Sigmoid colon (tissue), 7 donors: ENCODE results near the gene HLA-F. TPM values are rescaled to one million over a fixed set of nuclear protein-coding genes. Genes with fewer than 3 reads are reported as not detected.

Experiments used
- DNase-seq: peaks from one replicate; pipeline ENCODE4 v3.0.0-alpha.2; 2019
- H3K27ac ChIP-seq, 4 donors: fragments of 200-600 bp; sonication (generic); one replicate each; pipeline ENCODE4 v1.5.1; 2016 to 2019; ENCODE audit warnings: mild to moderate bottlenecking in 1 of 4
- H3K27me3 ChIP-seq, 3 donors: fragments of 200-600 bp; sonication (generic); one replicate each; pipeline ENCODE4 v1.5.1; 2019; ENCODE audit warnings: mild to moderate bottlenecking in 1 of 3
- H3K36me3 ChIP-seq, 4 donors: fragments of 200-600 bp; sonication (generic); one replicate each; pipeline ENCODE4 v1.5.1; 2016 to 2019
- H3K4me1 ChIP-seq, 4 donors: fragments of 200-600 bp; sonication (generic); one replicate each; pipeline ENCODE4 v1.5.1; 2017 to 2019
- H3K4me3 ChIP-seq, 4 donors: fragments of 200-600 bp; sonication (generic); one replicate each; pipeline ENCODE4 v1.5.1; 2017 to 2019; ENCODE audit warnings: mild to moderate bottlenecking in 2 of 4, moderate library complexity in 1 of 4
- H3K9me3 ChIP-seq, 4 donors: fragments of 200-600 bp in 3 of 4; sonication (generic) in 3 of 4; one replicate each; pipeline versions ENCODE4 v1.5.1 to v1.6.1; 2013 to 2019
- CTCF ChIP-seq, 4 experiments: fragments of 450-650 bp in 3 of 4; fragments of 200-600 bp in 1 of 4; IDR thresholded peaks; one replicate each; pipeline ENCODE4 v1.5.1; 2016 to 2019; ENCODE audit warnings: antibody characterized with exemption in 4 of 4, mild to moderate bottlenecking in 3 of 4, moderate library complexity in 2 of 4
- EP300 ChIP-seq, 4 donors: sonication (generic); formaldehyde crosslinking; IDR thresholded peaks; one replicate each; pipeline ENCODE4 v1.6.1; 2017; ENCODE audit warnings: antibody characterized with exemption in 4 of 4
- POLR2A ChIP-seq, 2 donors: fragments of 450-650 bp; IDR thresholded peaks; one replicate each; pipeline ENCODE4 v1.6.1; 2016; ENCODE audit warnings: antibody characterized with exemption in 2 of 2, mild to moderate bottlenecking in 2 of 2, moderate library complexity in 2 of 2
- POLR2AphosphoS5 ChIP-seq, 4 donors: sonication (generic); formaldehyde crosslinking; IDR thresholded peaks; one replicate each; pipeline ENCODE4 v1.6.1; 2017; ENCODE audit warnings: antibody characterized with exemption in 4 of 4
- WGBS, 2 donors: extraction: QIAGEN DNeasy Blood & Tissue Kit; methylation state at CpG; one replicate each; pipeline ENCODE4 v1.1.7; 2013; 5-methylcytosine and 5-hydroxymethylcytosine counted together
- intact Hi-C: fragments of 100-400 bp; cut with DNase I; formaldehyde crosslinking; loops from one replicate; pipeline ENCODE4 v1.15.1; 2023
- polyA plus RNA-seq, 3 donors: library from polyadenylated mRNA; stranded (reverse); fragments of 200-250 nt; gene quantifications; one replicate each; pipeline ENCODE4 v1.2.3, GENCODE V29; 2013
- total RNA-seq, 4 donors: library from RNA; depleted of rRNA; stranded (reverse); fragments of >200 nt; gene quantifications; one replicate each; pipeline ENCODE4 v1.1.0, GENCODE V29; 2016
- donor health status: healthy with polysubstance abuse.
- donor health status: Bipolar disorder and iron deficiency.
- donor health status: healthy.

HLA-F gene
- total and polyA plus RNA-seq, 7 donors = 33.4 to 504 (median 43.2) TPM

DNA sequence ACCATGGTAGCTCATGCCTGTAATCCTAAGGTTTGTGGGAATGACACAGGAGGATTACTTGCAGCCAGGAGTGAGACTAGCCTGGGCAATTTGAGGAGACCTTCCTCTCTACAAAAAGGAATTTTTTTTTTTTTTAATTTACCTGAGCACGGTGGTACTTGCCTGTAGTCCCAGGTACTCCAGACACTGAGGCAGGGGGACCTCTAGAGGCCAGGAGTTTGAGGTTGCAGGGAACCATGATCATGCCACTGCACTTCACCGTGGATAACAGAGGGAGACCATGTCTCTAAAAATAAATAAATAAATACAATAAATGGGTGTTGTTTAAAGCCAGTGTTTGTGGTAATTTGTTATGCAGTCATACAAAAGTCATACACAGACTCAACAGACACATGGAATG lies 2.4 kb upstream of the HLA-F start:
- no peak for TF ChIP-seq POLR2A (IDR thresholded peaks at IDR 0.05)
- no peak for TF ChIP-seq EP300 (IDR thresholded peaks at IDR 0.05)
- TF ChIP-seq CTCF (IDR thresholded peaks at IDR 0.05) = no peak
- no peak for TF ChIP-seq POLR2AphosphoS5 (IDR thresholded peaks at IDR 0.05)
- no peaks in the 10 kb centered on the region for H3K27me3 ChIP-seq
- intact Hi-C loops = loop anchor here (10.0 kb wide), 1 partner anchor 604 kb away; the partner anchor contains the start of gene TRIM39
- no peak overlapping the region for H3K4me3 ChIP-seq
- peaks cover 0 to 18% (median 8%) of the 10 kb centered on the region in 4 donors for H3K4me1 ChIP-seq
- peaks cover 0 to 6% (median 1%) of the 10 kb centered on the region in 4 donors for H3K36me3 ChIP-seq
- 10 to 28% methylated on average over 2 of the region's 2 CpGs for WGBS, 2 donors
- H3K9me3 ChIP-seq = no peaks in the 10 kb centered on the region
- no peak for DNase-seq
- H3K27ac ChIP-seq = no peak overlapping the region

DNA sequence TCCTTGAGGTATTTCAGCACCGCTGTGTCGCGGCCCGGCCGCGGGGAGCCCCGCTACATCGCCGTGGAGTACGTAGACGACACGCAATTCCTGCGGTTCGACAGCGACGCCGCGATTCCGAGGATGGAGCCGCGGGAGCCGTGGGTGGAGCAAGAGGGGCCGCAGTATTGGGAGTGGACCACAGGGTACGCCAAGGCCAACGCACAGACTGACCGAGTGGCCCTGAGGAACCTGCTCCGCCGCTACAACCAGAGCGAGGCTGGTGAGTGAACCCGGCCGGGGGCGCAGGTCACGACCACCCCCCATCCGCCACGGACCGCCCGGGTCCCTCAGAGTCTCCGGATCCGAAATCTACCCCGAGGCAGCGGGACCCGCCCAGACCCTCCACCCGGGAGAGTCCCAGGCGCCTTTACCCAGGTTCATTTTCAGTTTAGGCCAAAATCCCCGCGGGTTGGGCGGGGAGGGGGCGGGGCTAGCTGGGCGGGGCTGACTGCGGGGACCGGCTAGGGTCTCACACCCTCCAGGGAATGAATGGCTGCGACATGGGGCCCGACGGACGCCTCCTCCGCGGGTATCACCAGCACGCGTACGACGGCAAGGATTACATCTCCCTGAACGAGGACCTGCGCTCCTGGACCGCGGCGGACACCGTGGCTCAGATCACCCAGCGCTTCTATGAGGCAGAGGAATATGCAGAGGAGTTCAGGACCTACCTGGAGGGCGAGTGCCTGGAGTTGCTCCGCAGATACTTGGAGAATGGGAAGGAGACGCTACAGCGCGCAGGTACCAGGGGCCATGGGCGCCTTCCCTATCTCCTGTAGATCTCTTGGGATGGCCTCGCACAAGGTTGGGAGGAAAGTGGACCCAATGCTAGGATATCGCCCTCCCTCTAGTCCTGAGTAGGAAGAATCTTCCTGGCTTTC lies 693 bp downstream of the HLA-F start:
- intact Hi-C loops = loop anchor here (10.0 kb wide), 1 partner anchor 601 kb away; the partner anchor contains the start of gene TRIM39
- no peaks in the 10 kb centered on the region for H3K9me3 ChIP-seq
- TF ChIP-seq EP300 (IDR thresholded peaks at IDR 0.05) (no peak), POLR2AphosphoS5 (IDR thresholded peaks at IDR 0.05) (no peak), CTCF (IDR thresholded peaks at IDR 0.05) (no peak), POLR2A (IDR thresholded peaks at IDR 0.05) (no peak)
- H3K27ac ChIP-seq = peak overlapping the region; percentile 84 to 86 (median 85)
- H3K27me3 ChIP-seq = no peaks in the 10 kb centered on the region
- peaks cover 0 to 20% (median 8%) of the 10 kb centered on the region in 4 donors for H3K4me1 ChIP-seq
- peak overlapping the region; percentile 67 to 89 (median 80) for H3K4me3 ChIP-seq
- no peak for DNase-seq
- 8 to 17% methylated on average over 76 of the region's 76 CpGs for WGBS, 2 donors
- H3K36me3 ChIP-seq = peaks cover 0 to 27% (median 7%) of the 10 kb centered on the region in 4 donors

DNA sequence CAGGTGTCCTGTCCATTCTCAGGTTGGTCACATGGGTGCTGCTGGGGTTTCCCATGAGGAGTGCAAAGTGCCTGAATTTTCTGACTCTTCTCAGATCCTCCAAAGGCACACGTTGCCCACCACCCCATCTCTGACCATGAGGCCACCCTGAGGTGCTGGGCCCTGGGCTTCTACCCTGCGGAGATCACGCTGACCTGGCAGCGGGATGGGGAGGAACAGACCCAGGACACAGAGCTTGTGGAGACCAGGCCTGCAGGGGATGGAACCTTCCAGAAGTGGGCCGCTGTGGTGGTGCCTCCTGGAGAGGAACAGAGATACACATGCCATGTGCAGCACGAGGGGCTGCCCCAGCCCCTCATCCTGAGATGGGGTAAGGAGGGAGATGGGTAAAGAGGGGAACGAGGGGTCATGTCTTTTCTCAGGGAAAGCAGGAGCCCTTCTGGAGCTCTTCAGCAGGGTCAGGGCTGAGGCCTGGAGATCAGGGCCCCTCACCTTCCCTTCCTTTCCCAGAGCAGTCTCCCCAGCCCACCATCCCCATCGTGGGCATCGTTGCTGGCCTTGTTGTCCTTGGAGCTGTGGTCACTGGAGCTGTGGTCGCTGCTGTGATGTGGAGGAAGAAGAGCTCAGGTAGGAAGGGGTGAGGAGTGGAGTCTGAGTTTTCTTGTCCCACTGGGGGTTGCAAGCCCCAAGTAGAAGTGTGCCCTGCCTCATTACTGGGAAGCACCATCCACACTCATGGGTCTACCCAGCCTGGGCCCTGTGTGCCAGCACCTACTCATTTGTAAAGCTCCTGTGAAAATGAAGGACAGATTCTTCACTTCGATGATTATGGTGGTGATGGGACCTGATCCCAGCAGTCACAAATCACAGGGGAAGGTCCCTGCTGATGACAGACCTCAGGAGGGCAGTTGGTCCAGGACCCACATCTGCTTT lies 2.0 kb downstream of the HLA-F start:
- WGBS, 2 donors = 87 to 92% methylated on average over 11 of the region's 11 CpGs
- intact Hi-C loops = loop anchor here (10.0 kb wide), 1 partner anchor 600 kb away; the partner anchor contains the start of gene TRIM39
- Histone ChIP-seq H3K27me3 (no peaks in the 10 kb centered on the region), H3K4me1 (peaks cover 0 to 20% (median 8%) of the 10 kb centered on the region in 4 donors), H3K27ac (no peak overlapping the region), H3K9me3 (no peaks in the 10 kb centered on the region), H3K36me3 (peaks cover 0 to 27% (median 7%) of the 10 kb centered on the region in 4 donors), H3K4me3 (peak overlapping the region in 1 of 4 donors; percentile 86)
- TF ChIP-seq POLR2A (IDR thresholded peaks at IDR 0.05) (no peak), CTCF (IDR thresholded peaks at IDR 0.05) (no peak), POLR2AphosphoS5 (IDR thresholded peaks at IDR 0.05) (no peak), EP300 (IDR thresholded peaks at IDR 0.05) (no peak)
- no peak for DNase-seq

DNA sequence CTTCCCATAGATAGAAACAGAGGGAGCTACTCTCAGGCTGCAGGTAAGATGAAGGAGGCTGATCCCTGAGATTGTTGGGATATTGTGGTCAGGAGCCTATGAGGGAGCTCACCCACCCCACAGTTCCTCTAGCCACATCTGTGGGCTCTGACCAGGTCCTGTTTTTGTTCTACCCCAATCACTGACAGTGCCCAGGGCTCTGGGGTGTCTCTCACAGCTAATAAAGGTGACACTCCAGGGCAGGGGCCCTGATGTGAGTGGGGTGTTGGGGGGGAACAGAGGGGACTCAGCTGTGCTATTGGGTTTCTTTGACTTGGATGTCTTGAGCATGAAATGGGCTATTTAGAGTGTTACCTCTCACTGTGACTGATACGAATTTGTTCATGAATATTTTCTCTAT lies 2.8 kb downstream of the HLA-F start:
- intact Hi-C loops = loop anchor here (10.0 kb wide), 1 partner anchor 599 kb away; the partner anchor contains the start of gene TRIM39
- DNase-seq = no peak
- Histone ChIP-seq H3K36me3 (peaks cover 0 to 27% (median 7%) of the 10 kb centered on the region in 4 donors), H3K9me3 (no peaks in the 10 kb centered on the region), H3K27me3 (no peaks in the 10 kb centered on the region), H3K27ac (no peak overlapping the region), H3K4me1 (peaks cover 0 to 20% (median 8%) of the 10 kb centered on the region in 4 donors), H3K4me3 (no peak overlapping the region)
- 76% methylated on average over 1 of the region's 1 CpG for WGBS, 2 donors
- no peak for TF ChIP-seq EP300 (IDR thresholded peaks at IDR 0.05)
- no peak for TF ChIP-seq POLR2AphosphoS5 (IDR thresholded peaks at IDR 0.05)
- TF ChIP-seq CTCF (IDR thresholded peaks at IDR 0.05) = no peak
- TF ChIP-seq POLR2A (IDR thresholded peaks at IDR 0.05) = no peak
